ENCODE measurements around the gene KEAP1.

DNA sequence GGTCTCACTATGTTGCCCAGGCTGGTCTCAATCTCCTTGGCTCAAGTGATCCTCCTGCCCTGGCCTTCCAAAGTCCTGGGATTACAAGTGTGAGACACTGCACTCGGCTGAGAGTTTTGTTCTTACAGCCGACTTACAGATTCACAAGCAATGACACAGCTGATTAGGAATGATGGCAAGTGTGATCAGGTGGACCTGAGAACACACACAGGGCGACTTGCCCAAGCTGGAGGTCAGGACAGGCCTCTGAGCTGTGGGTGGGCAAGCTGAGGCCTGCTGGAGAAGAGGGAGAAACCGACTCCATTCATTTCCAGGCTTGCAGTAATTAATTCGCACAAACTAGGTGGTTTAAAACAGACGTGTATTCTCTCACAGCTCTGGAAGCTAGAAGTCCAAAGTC is 32.5 kb upstream of the KEAP1 start:
- TF ChIP-seq, protein P1, sequence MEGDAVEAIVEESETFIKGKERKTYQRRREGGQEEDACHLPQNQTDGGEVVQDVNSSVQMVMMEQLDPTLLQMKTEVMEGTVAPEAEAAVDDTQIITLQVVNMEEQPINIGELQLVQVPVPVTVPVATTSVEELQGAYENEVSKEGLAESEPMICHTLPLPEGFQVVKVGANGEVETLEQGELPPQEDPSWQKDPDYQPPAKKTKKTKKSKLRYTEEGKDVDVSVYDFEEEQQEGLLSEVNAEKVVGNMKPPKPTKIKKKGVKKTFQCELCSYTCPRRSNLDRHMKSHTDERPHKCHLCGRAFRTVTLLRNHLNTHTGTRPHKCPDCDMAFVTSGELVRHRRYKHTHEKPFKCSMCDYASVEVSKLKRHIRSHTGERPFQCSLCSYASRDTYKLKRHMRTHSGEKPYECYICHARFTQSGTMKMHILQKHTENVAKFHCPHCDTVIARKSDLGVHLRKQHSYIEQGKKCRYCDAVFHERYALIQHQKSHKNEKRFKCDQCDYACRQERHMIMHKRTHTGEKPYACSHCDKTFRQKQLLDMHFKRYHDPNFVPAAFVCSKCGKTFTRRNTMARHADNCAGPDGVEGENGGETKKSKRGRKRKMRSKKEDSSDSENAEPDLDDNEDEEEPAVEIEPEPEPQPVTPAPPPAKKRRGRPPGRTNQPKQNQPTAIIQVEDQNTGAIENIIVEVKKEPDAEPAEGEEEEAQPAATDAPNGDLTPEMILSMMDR (IDR thresholded peaks at IDR 0.05; ENCODE audit: insufficient read depth, low read length): no peak
- TF ChIP-seq REST (IDR thresholded peaks at IDR 0.05; ENCODE audit: insufficient replicate concordance, low read depth) (no peak), POLR2AphosphoS5 (IDR thresholded peaks at IDR 0.05; ENCODE audit: low read depth) (no peak), GABPA (IDR thresholded peaks at IDR 0.05; ENCODE audit: low read depth) (no peak), SPI1 (IDR thresholded peaks at IDR 0.05; ENCODE audit: borderline replicate concordance, low read depth) (no peak)

All from HL-60 (cell line).